Activated CD4-positive, alpha-beta T cell treated with anti-CD3 and anti-CD28 coated beads, Interleukin-2, amount 50 U/mL, for 4 hours (primary cell): ENCODE data around the gene EPC2.

Experiments
- DNase-seq, 2 experiments: peaks; one replicate each; pipeline ENCODE4 v3.0.0-alpha.2; 2020

EPC2 gene

GRCh38 chr2:148814860-148815419 lies 170.4 kb downstream of the EPC2 start:
- no peak for DNase-seq

- no peak for DNase-seq
These were observed 171.6 kb downstream of the EPC2 start for GRCh38 chr2:148816176-148816575.

- no peak for DNase-seq
These were observed 172.7 kb downstream of the EPC2 start for GRCh38 chr2:148817210-148817708.

GRCh38 chr2:148819019-148819585 lies 174.6 kb downstream of the EPC2 start:
- no peak for DNase-seq

- DNase-seq = no peak
These were observed 179.6 kb downstream of the EPC2 start for GRCh38 chr2:148824190-148824589.

- DNase-seq = no peak
These were observed 182.2 kb downstream of the EPC2 start for GRCh38 chr2:148826791-148827190.

GRCh38 chr2:148828941-148829340 lies 184.4 kb downstream of the EPC2 start:
- DNase-seq = no peak

GRCh38 chr2:148829618-148830017 lies 185.1 kb downstream of the EPC2 start:
- DNase-seq = no peak

- DNase-seq = no peak
These were observed 188.1 kb downstream of the EPC2 start for GRCh38 chr2:148832637-148833036.
